NOMO-1 treated with DMSO at 0.1 percent for 48 hours (cell line): ENCODE data around the gene PARP12.

Experiments
- DNase-seq: peaks from one replicate; lab custom pipeline; 2025; ENCODE audit not compliant: unreplicated experiment; lab: John Stamatoyannopoulos, UW

Gene PARP12

DNA sequence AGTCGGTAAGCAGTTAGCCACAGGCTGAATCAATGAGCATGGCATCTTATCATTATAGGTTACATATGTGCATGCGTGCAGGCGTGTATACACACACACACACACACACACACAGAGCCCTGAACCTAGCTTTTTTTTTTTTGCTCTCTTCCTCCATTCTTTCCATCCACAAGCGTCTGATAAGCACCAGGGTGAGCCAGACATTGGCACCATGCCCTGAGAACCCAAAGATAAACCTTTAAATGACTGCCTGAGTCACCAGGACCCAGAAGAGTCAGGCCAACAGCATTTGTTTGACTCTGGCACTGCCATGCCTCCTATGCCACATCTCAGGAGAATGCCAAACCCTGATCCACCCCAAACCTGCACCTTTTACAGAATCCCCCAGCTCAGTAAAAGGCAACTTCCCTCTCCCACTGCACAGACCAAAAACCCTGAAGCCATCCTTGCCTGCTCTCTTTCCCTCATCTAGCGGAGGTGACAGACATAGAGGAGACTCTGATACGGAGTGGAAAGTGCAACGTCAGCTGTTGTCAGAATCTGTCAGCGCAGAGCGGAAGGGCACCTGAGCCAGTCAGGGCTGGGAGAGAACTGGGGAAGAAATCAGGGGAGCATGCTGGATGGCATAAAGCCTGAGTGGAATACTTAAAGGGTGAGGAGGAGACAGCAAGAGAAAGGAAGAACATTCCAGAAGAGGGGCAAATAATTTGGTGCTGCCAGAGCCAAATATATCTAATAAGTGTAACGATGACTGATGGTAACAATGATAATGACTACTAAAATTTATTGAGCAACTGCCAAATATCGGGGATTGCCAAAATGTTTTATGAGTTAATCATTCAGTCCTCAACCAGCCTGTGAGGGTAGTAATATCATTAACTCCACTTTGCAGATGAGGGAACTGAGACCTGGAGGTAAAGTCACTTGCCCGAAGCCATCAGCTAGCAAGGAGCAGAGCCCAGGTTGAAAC lies 3.2 kb downstream of the PARP12 start:
- DNase-seq = no peak

GRCh38 chr7:140058517-140058916 lies 4.2 kb downstream of the PARP12 start:
- no peak for DNase-seq

DNA sequence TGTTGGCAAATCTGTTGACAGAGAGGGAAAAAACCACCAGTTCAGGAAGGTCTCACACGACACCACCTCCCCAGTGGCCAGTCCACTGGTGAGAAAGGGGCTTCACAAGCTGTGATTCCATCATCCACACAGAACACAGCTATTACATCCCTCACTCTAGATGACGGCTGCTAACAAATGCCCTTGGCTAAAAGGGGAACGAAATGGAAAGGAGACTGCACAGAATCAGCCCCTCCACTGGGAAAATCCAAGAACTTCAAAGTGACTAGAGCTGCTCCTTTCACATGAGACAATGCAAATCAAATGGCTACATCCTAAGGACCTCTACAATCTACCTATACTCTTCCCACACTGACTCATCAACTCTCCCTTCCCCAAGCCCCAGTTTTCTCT lies 5.6 kb downstream of the PARP12 start:
- no peak for DNase-seq

GRCh38 chr7:140056431-140057142 lies 6.2 kb downstream of the PARP12 start:
- no peak for DNase-seq

DNA sequence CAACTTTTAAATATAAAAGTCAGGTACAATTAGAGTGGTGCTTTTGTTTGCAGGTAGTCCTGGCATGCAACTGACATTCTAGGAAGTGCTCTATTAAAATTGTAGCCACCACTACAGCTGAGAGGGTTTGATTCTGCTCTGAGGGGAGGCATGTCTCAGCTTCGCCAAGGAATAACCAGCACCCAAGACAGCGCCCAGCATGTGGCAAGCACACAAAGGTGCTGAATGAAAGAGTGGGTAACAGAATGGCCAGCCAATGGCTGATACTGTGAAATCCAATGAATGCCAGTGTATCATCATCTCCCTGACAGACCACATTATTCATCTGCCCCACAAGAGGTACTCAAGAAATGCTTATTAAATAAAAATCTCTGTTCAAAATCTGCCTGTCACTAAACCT lies 6.9 kb downstream of the PARP12 start:
- no peak for DNase-seq

DNA sequence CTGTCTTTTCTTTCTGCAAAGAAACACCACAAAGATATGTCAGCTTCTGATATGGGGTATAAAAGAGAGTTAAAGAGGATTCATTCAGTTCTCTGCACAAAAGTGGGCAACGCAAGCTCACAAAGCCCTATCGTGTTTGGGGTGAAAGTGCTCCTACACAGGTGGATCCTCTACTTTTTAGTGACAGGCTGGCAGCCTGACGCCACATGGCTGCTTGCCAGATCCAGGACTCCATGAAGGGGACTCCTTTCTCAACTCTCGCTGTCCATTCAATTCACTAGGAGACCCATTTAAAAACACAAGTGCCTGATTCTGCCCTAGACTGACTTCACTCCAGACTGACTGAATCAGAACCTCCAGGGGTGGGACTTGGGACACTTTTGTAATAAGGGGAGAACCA lies 8.0 kb downstream of the PARP12 start:
- no peak for DNase-seq

DNA sequence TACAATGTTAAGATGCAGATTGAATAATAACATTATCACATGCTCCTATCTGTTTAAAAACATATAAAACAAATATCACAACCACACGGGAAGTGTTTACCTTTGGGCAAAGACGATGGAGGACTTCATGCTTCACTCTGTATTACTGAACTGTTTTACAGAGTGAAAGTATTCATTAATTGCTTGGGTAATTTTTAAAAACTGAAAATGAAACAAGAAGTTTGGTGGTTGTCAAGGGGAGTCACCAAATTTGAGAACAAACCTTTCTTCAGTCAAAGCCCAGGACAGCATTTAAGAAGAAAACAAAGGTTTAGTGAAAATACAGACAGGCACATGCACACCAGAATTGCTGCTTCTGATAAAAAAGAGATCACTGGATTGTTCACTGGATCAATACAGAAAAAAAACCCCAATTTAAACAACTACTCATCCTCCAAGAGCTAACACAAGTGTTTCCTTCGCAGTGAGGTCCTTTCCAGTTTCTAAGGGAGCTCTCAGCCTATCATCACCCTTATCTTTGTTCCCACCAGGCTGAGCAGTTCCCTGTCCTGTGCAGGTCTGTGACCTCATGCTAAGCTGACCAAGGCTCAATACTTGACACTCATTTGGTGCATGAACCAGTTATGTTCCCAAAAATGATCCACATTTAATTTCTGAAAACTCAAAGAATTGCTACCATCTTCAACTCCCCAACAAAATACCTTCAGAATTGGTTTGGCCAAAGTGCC lies 8.8 kb downstream of the PARP12 start:
- DNase-seq = no peak

DNA sequence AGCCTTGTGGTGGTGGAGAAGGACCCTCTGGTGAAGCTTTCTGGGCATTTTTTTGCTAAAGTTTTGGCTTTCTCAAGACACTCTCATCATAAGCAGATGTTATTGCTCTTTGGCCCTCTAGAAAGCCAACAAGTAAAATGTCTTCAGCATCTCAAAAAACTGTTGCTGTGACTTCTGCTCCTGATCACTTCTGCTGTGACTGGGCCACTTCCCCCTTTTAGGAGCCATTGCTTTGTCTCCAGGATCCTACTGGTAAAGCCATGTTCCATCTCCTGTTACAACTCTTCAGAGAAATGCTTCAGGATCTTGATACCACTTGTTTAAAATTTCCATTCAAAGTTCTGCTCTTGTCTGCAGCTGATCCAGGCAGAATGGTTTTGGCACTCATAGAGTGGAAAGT lies 10.9 kb downstream of the PARP12 start:
- no peak for DNase-seq

DNA sequence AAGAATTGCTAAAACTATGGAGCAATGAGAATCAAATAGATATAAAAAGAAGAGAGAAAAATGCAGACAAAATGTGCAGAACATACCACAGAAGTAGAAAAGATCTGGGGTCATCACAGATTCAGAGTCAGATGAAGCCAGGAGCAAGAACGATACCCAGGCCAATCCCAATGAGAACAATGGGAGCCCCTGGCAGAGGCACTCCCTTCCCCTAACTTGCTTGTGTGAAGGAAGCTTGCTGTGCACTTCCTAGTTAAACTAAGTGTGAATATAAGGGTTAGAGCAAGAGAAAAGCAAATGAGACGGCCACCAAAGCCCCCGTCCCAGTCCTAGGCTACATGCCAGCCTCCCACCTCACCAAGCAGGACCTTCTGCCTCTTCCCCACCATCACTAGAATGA lies 12.7 kb downstream of the PARP12 start:
- DNase-seq = no peak

GRCh38 chr7:140049339-140050024 lies 13.3 kb downstream of the PARP12 start:
- DNase-seq = no peak

- DNase-seq = no peak
Observed at GRCh38 chr7:140048989-140049338, 13.8 kb downstream of the PARP12 start.

GRCh38 chr7:140048138-140048537 lies 14.6 kb downstream of the PARP12 start:
- DNase-seq = no peak

DNA sequence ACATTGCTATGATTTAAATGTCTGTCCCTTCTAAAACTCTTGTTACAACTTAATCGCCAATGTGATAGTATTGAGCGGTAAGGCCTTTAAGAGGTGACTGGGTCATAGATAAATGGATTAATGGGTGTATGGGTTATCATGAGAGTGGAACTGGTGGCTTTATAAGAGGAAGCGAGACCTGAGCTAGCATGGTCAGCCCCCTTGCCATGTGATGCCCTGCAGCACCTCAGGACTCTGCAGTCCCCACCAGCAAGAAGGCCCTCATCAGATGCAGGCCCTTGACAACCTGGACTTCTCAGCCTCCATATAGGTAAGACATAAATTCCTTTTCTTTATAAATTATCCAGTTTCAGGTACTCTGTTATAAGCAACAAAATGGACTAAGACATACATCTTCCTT lies 15.6 kb downstream of the PARP12 start:
- no peak for DNase-seq

DNA sequence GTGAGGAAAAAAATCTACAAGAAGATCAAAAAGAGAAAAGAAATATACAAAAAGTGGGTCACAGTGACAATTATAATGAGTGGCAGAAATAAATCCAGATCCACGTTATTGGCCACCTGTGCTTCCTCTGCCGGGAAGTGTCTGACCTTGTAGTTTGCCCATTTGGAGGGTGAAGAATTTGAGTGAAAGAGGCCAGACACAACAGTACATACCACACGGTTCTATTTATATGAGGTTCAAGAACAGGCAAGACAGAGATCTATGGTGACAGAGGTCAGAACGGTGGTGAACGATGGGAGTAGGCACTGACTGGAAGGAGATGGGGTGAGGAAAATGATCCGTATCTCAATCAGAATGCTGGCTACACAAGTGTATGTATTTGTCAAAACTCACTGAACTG lies 17.1 kb downstream of the PARP12 start:
- no peak for DNase-seq

DNA sequence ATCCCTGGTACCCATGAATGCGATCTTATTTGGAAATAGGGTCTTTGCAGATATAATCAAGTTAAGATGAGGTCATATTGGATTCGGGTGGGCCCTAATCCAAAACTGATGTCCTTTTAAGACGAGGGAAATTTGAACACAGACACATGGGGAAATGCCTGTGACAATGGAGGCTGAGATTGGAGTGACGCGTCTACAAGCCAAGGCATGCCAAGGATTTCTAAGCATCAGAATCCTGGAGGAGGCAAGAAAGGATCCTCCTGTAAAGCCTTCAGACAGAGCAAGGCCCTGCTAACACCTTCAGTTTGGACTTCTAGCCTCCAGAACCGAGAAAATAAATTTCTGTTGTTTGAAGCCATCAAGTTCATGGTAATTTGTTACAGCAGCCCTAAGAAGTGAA lies 18.5 kb downstream of the PARP12 start:
- DNase-seq = no peak

GRCh38 chr7:140042386-140042670 lies 20.4 kb downstream of the PARP12 start:
- DNase-seq = no peak

GRCh38 chr7:140041659-140042385 lies 20.9 kb downstream of the PARP12 start:
- DNase-seq = peak; percentile 9

DNA sequence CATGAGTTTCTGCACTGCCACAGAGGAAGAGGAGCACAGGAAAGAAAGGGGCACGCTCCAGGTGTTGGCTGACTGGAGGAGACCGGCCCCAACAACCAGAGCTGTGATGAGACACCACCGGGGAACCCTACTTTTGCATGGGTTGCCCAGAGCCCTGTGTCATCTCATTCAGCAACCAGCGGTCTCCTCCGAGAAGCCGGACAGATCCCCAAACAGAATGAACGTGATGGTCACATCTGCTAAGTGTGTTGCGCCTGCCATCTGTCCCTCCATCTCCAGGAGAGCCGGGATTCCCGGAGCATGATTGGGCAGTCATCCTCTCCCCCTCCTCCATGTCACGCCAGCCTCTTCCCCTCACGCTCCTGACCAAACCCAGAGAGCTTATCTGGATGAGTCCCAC lies 22.9 kb downstream of the PARP12 start:
- no peak for DNase-seq

GRCh38 chr7:140039066-140039465 lies 23.7 kb downstream of the PARP12 start:
- DNase-seq = no peak

GRCh38 chr7:140036224-140036962 lies 26.4 kb downstream of the PARP12 start:
- peak; percentile 18 for DNase-seq
